ENCODE measurements around the gene KLF15. TPM values are rescaled to one million over a fixed set of nuclear protein-coding genes. Genes with fewer than 3 reads are reported as not detected.

The KLF15 gene
- polyA plus RNA-seq, 2 of the 4 experiments (the other 2 are of a cell fraction), result not detected

DNA sequence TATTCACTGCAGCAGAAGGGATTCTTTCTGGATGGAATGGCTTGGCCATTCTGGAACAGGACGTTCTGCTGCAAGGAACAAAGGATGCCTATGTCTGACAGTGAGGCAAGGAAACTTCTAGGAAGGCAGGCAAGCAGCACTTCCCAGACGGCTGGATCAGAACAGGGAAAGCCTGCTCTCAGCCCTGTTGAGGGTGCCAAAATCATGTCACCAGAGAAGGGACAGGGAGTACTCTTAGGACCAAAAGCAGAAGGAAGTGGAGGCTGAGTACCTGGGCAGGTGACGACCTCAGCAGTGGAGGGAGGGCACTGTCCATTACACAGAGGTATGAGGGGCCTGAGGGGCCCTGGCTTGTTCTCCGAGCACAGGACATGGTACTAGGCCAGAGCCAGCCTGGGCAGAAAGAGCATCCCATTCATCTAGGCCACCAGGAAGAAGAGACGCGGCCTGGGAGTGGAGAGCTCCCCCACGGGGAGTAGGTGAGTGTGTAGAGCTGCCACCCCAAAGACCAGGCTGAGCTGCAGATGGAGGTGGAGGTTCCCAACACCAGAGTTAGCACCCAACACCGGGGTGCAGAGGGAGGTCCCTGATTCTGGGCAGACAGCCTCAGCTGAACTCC lies 9.6 kb downstream of the KLF15 start:
- DNase-seq (ENCODE audit: low read depth in 1 of 2, low spot score in 1 of 2) (no peak), FAIRE-seq (no peak), ATAC-seq (no peak)
- Histone ChIP-seq H3K27ac (no peak overlapping the region), H3K9me3 (no peaks in the 10 kb centered on the region), H3K4me3 (no peak overlapping the region), H3K4me1 (no peaks in the 10 kb centered on the region), H3K4me2 (no peak overlapping the region)
- POLR2A ChIA-PET, result no interaction called here
- CTCF ChIA-PET, result no interaction called here
- 60% methylated on average over 7 of the region's 8 CpGs for WGBS (ENCODE audit: missing lambda C conversion rate)
- TF ChIP-seq HEYL (CRISPR knock-in tag; IDR thresholded peaks at IDR 0.05) (no peak), JUNB (IDR thresholded peaks at IDR 0.05) (no peak), FOXS1 (CRISPR knock-in tag; IDR thresholded peaks at IDR 0.05) (no peak), TP53 (CRISPR knock-in tag; IDR thresholded peaks at IDR 0.05) (no peak), BHLHE40 (IDR thresholded peaks at IDR 0.05; ENCODE audit: low read depth, low read length) (no peak), SREBF2 (IDR thresholded peaks at IDR 0.05) (no peak), RFX5 (IDR thresholded peaks at IDR 0.05) (no peak), SMC3 (IDR thresholded peaks at IDR 0.05) (no peak), HDAC2 (IDR thresholded peaks at IDR 0.05) (no peak), EHMT2 (IDR thresholded peaks at IDR 0.05; ENCODE audit: low read depth) (no peak), ZNF302 (CRISPR knock-in tag; IDR thresholded peaks at IDR 0.05) (no peak), HOXA7 (CRISPR knock-in tag; IDR thresholded peaks at IDR 0.05) (no peak), RAD21 (conservative IDR thresholded peaks at IDR 0.05 in 1 of 2, IDR thresholded peaks at IDR 0.05 in 1 of 2) (no peak), ZC3H11A (IDR thresholded peaks at IDR 0.05) (no peak)
- TF ChIP-seq, protein P1, sequence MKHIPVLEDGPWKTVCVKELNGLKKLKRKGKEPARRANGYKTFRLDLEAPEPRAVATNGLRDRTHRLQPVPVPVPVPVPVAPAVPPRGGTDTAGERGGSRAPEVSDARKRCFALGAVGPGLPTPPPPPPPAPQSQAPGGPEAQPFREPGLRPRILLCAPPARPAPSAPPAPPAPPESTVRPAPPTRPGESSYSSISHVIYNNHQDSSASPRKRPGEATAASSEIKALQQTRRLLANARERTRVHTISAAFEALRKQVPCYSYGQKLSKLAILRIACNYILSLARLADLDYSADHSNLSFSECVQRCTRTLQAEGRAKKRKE (CRISPR knock-in tag; IDR thresholded peaks at IDR 0.05; ENCODE audit: low read depth), result no peak
- TF ChIP-seq, protein P2, sequence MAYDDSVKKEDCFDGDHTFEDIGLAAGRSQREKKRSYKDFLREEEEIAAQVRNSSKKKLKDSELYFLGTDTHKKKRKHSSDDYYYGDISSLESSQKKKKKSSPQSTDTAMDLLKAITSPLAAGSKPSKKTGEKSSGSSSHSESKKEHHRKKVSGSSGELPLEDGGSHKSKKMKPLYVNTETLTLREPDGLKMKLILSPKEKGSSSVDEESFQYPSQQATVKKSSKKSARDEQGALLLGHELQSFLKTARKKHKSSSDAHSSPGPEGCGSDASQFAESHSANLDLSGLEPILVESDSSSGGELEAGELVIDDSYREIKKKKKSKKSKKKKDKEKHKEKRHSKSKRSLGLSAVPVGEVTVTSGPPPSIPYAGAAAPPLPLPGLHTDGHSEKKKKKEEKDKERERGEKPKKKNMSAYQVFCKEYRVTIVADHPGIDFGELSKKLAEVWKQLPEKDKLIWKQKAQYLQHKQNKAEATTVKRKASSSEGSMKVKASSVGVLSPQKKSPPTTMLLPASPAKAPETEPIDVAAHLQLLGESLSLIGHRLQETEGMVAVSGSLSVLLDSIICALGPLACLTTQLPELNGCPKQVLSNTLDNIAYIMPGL (CRISPR knock-in tag; IDR thresholded peaks at IDR 0.05; ENCODE audit: borderline replicate concordance), result no peak
- TF ChIP-seq, protein P3, sequence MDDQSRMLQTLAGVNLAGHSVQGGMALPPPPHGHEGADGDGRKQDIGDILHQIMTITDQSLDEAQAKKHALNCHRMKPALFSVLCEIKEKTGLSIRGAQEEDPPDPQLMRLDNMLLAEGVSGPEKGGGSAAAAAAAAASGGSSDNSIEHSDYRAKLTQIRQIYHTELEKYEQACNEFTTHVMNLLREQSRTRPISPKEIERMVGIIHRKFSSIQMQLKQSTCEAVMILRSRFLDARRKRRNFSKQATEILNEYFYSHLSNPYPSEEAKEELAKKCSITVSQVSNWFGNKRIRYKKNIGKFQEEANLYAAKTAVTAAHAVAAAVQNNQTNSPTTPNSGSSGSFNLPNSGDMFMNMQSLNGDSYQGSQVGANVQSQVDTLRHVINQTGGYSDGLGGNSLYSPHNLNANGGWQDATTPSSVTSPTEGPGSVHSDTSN (IDR thresholded peaks at IDR 0.05), result no peak
- TF ChIP-seq, protein P4, sequence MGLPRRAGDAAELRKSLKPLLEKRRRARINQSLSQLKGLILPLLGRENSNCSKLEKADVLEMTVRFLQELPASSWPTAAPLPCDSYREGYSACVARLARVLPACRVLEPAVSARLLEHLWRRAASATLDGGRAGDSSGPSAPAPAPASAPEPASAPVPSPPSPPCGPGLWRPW (IDR thresholded peaks at IDR 0.05), result no peak
- TF ChIP-seq, protein P5, sequence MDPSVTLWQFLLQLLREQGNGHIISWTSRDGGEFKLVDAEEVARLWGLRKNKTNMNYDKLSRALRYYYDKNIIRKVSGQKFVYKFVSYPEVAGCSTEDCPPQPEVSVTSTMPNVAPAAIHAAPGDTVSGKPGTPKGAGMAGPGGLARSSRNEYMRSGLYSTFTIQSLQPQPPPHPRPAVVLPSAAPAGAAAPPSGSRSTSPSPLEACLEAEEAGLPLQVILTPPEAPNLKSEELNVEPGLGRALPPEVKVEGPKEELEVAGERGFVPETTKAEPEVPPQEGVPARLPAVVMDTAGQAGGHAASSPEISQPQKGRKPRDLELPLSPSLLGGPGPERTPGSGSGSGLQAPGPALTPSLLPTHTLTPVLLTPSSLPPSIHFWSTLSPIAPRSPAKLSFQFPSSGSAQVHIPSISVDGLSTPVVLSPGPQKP (IDR thresholded peaks at IDR 0.05; ENCODE audit: low read depth, low read length), result no peak
- TF ChIP-seq, protein P6, sequence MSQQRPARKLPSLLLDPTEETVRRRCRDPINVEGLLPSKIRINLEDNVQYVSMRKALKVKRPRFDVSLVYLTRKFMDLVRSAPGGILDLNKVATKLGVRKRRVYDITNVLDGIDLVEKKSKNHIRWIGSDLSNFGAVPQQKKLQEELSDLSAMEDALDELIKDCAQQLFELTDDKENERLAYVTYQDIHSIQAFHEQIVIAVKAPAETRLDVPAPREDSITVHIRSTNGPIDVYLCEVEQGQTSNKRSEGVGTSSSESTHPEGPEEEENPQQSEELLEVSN (IDR thresholded peaks at IDR 0.05; ENCODE audit: borderline replicate concordance, low read depth), result no peak

DNA sequence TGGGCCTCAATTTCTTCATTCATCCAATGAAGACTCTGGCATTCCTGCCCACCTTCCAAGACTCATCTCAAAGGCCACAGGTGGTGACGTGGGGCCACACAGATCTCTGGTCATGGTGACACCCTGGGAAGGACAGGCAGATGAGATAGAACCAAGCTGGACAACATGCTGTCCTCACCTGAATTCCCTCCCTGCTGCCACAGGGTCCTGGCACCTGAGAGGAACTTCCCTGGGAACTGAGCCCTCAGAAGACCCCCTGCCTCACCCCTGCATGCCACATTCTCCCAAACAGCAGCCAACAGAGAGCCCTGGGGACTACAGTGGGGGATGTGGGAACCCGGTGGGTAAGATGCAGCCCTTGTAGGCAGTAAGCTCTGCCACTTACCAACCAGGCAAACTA lies 10.7 kb downstream of the KLF15 start:
- 56% methylated on average over 2 of the region's 2 CpGs for WGBS (ENCODE audit: missing lambda C conversion rate)
- H3K27ac ChIP-seq, result no peak overlapping the region
- DNase-seq (ENCODE audit: low read depth in 1 of 2, low spot score in 1 of 2) (no peak), ATAC-seq (no peak), FAIRE-seq (no peak)
- POLR2A ChIA-PET, result no interaction called here
- H3K9me3 ChIP-seq, result no peaks in the 10 kb centered on the region
- no peak overlapping the region for H3K4me2 ChIP-seq
- H3K4me3 ChIP-seq, result no peak overlapping the region
- CTCF ChIA-PET, result no interaction called here
- H3K4me1 ChIP-seq, result no peaks in the 10 kb centered on the region
- TF ChIP-seq MAZ (IDR thresholded peaks at IDR 0.05; ENCODE audit: borderline replicate concordance, low read depth, low read length) (no peak), JUNB (IDR thresholded peaks at IDR 0.05) (no peak), CHD4 (IDR thresholded peaks at IDR 0.05; ENCODE audit: borderline replicate concordance) (no peak), ZNF302 (CRISPR knock-in tag; IDR thresholded peaks at IDR 0.05) (no peak), HDAC2 (IDR thresholded peaks at IDR 0.05) (no peak), FOSL2 (IDR thresholded peaks at IDR 0.05) (no peak), FOSL2 (CRISPR knock-in tag; IDR thresholded peaks at IDR 0.05) (no peak), FOSB (CRISPR knock-in tag; IDR thresholded peaks at IDR 0.05) (no peak), BHLHE40 (IDR thresholded peaks at IDR 0.05; ENCODE audit: low read depth, low read length) (no peak), TFCP2L1 (CRISPR knock-in tag; IDR thresholded peaks at IDR 0.05) (no peak), MAFK (IDR thresholded peaks at IDR 0.05; ENCODE audit: partially characterized antibody) (no peak), ZSCAN20 (CRISPR knock-in tag; IDR thresholded peaks at IDR 0.05) (no peak), NPAS2 (CRISPR knock-in tag; IDR thresholded peaks at IDR 0.05; ENCODE audit: borderline replicate concordance) (no peak)
- TF ChIP-seq, protein P7, sequence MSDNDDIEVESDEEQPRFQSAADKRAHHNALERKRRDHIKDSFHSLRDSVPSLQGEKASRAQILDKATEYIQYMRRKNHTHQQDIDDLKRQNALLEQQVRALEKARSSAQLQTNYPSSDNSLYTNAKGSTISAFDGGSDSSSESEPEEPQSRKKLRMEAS (IDR thresholded peaks at IDR 0.05), result no peak
- TF ChIP-seq, protein P4 (IDR thresholded peaks at IDR 0.05), result no peak
- TF ChIP-seq, protein P8, sequence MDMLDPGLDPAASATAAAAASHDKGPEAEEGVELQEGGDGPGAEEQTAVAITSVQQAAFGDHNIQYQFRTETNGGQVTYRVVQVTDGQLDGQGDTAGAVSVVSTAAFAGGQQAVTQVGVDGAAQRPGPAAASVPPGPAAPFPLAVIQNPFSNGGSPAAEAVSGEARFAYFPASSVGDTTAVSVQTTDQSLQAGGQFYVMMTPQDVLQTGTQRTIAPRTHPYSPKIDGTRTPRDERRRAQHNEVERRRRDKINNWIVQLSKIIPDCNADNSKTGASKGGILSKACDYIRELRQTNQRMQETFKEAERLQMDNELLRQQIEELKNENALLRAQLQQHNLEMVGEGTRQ (IDR thresholded peaks at IDR 0.05), result no peak
